ENCODE data around the gene DIDO1.

Gene DIDO1

GRCh38 chr20:62910777-62911497 lies 15.4 kb downstream of the DIDO1 start:
- DNase-seq (ENCODE audit: low spot score), result no peak

GRCh38 chr20:62910217-62910766 lies 16.0 kb downstream of the DIDO1 start:
- DNase-seq (ENCODE audit: low spot score), result no peak

- DNase-seq (ENCODE audit: low spot score), result no peak
Observed at GRCh38 chr20:62908971-62909791, 17.1 kb downstream of the DIDO1 start.

GRCh38 chr20:62907384-62908317 lies 18.7 kb downstream of the DIDO1 start:
- DNase-seq (ENCODE audit: low spot score), result no peak

- no peak for DNase-seq (ENCODE audit: low spot score)
Observed at GRCh38 chr20:62906647-62907375, 19.5 kb downstream of the DIDO1 start.

- no peak for DNase-seq (ENCODE audit: low spot score)
Observed at GRCh38 chr20:62906209-62906608, 20.1 kb downstream of the DIDO1 start.

GRCh38 chr20:62905536-62906117 lies 20.7 kb downstream of the DIDO1 start:
- no peak for DNase-seq (ENCODE audit: low spot score)

GRCh38 chr20:62902926-62903615 lies 23.2 kb downstream of the DIDO1 start:
- no peak for DNase-seq (ENCODE audit: low spot score)

- DNase-seq (ENCODE audit: low spot score), result no peak
Observed at GRCh38 chr20:62901891-62902290, 24.4 kb downstream of the DIDO1 start.

GRCh38 chr20:62900692-62901584 lies 25.4 kb downstream of the DIDO1 start:
- DNase-seq (ENCODE audit: low spot score), result no peak

- DNase-seq (ENCODE audit: low spot score), result peak; percentile 68
Observed at GRCh38 chr20:62900052-62900691, 26.1 kb downstream of the DIDO1 start.

GRCh38 chr20:62899633-62900051 lies 26.7 kb downstream of the DIDO1 start:
- DNase-seq (ENCODE audit: low spot score), result no peak

- DNase-seq (ENCODE audit: low spot score), result no peak
Observed at GRCh38 chr20:62898970-62899632, 27.2 kb downstream of the DIDO1 start.

- DNase-seq (ENCODE audit: low spot score), result no peak
Observed at GRCh38 chr20:62898093-62898964, 28.0 kb downstream of the DIDO1 start.

- no peak for DNase-seq (ENCODE audit: low spot score)
Observed at GRCh38 chr20:62897666-62898065, 28.6 kb downstream of the DIDO1 start.

- DNase-seq (ENCODE audit: low spot score), result no peak
Observed at GRCh38 chr20:62896526-62896925, 29.8 kb downstream of the DIDO1 start.

GRCh38 chr20:62895539-62895938 lies 30.8 kb downstream of the DIDO1 start:
- DNase-seq (ENCODE audit: low spot score), result no peak

All from hematopoietic multipotent progenitor cell treated with erythropoietin and hydrocortisone succinate and interleukin-3 and kit ligand, for 15 days (in vitro differentiated cells).